OCI-M2 (cell line): ENCODE data around the gene CLEC3B.
"Not testable (repeated sequence)": the region's sequence is repeated elsewhere in the genome, so short reads cannot be mapped to it uniquely, and the experiment has no call there.

Experiments
- DNase-seq: peaks from one replicate; lab custom pipeline; 2025; ENCODE audit not compliant: unreplicated experiment; lab: John Stamatoyannopoulos, UW

Gene CLEC3B

GRCh38 chr3:45064512-45065372, 38.6 kb downstream of the CLEC3B start:
- no peak for DNase-seq

- no peak for DNase-seq
Measured at GRCh38 chr3:45065373-45065720, 39.2 kb downstream of the CLEC3B start.

- no peak for DNase-seq
Measured at GRCh38 chr3:45066109-45066801, 40.2 kb downstream of the CLEC3B start.

- no peak for DNase-seq
Measured at GRCh38 chr3:45067486-45067885, 41.4 kb downstream of the CLEC3B start.

GRCh38 chr3:45067941-45068340, 41.8 kb downstream of the CLEC3B start:
- DNase-seq = no peak

GRCh38 chr3:45071075-45071474, 45.0 kb downstream of the CLEC3B start:
- DNase-seq = no peak

GRCh38 chr3:45075821-45076625, 49.9 kb downstream of the CLEC3B start:
- no peak for DNase-seq

- not testable (repeated sequence) for DNase-seq
Measured at GRCh38 chr3:45078256-45078655, 52.2 kb downstream of the CLEC3B start.

GRCh38 chr3:45078910-45079522, 52.9 kb downstream of the CLEC3B start:
- no peak for DNase-seq

- no peak for DNase-seq
Measured at GRCh38 chr3:45079715-45080114, 53.6 kb downstream of the CLEC3B start.

- no peak for DNase-seq
Measured at GRCh38 chr3:45080824-45081223, 54.7 kb downstream of the CLEC3B start.

GRCh38 chr3:45081506-45082141, 55.5 kb downstream of the CLEC3B start:
- DNase-seq = no peak

GRCh38 chr3:45082142-45082538, 56.0 kb downstream of the CLEC3B start:
- no peak for DNase-seq

GRCh38 chr3:45083023-45083422, 56.9 kb downstream of the CLEC3B start:
- no peak for DNase-seq

GRCh38 chr3:45084361-45084760, 58.3 kb downstream of the CLEC3B start:
- no peak for DNase-seq

- DNase-seq = no peak
Measured at GRCh38 chr3:45084820-45085816, 59.0 kb downstream of the CLEC3B start.
